ENCODE data around the gene C17orf75.

Gene C17orf75

GRCh38 chr17:32297860-32298259, 44.1 kb downstream of the C17orf75 start:
- Histone ChIP-seq H3K4me3 (ENCODE audit: low read length in 2 of 2) (no peak overlapping the region), H3K9me3 (ENCODE audit: control insufficient read depth in 2 of 2, low read length in 2 of 2) (no peaks in the 10 kb centered on the region), H3K9ac (ENCODE audit: low read depth in 1 of 2, low read length in 2 of 2) (no peak overlapping the region), H3K27ac (ENCODE audit: low read depth in 2 of 2, low read length in 2 of 2) (no peak overlapping the region), H3K36me3 (ENCODE audit: control insufficient read depth in 2 of 2, insufficient read depth in 2 of 2, low read length in 2 of 2) (no peaks in the 10 kb centered on the region), H3K4me1 (ENCODE audit: control insufficient read depth in 2 of 2, insufficient read depth in 2 of 2, low read length in 2 of 2) (peaks cover 0 to 2% of the 10 kb centered on the region in 2 donors), H3K27me3 (ENCODE audit: control insufficient read depth in 2 of 2, insufficient read depth in 2 of 2, low read length in 2 of 2) (no peaks in the 10 kb centered on the region)

GRCh38 chr17:32297424-32297823, 44.5 kb downstream of the C17orf75 start:
- Histone ChIP-seq H3K36me3 (ENCODE audit: control insufficient read depth in 2 of 2, insufficient read depth in 2 of 2, low read length in 2 of 2) (no peaks in the 10 kb centered on the region), H3K4me3 (ENCODE audit: low read length in 2 of 2) (no peak overlapping the region), H3K27ac (ENCODE audit: low read depth in 2 of 2, low read length in 2 of 2) (no peak overlapping the region), H3K4me1 (ENCODE audit: control insufficient read depth in 2 of 2, insufficient read depth in 2 of 2, low read length in 2 of 2) (peaks cover 0 to 2% of the 10 kb centered on the region in 2 donors), H3K9ac (ENCODE audit: low read depth in 1 of 2, low read length in 2 of 2) (no peak overlapping the region), H3K27me3 (ENCODE audit: control insufficient read depth in 2 of 2, insufficient read depth in 2 of 2, low read length in 2 of 2) (no peaks in the 10 kb centered on the region), H3K9me3 (ENCODE audit: control insufficient read depth in 2 of 2, low read length in 2 of 2) (no peaks in the 10 kb centered on the region)

- no peaks in the 10 kb centered on the region for H3K36me3 ChIP-seq (ENCODE audit: control insufficient read depth in 2 of 2, insufficient read depth in 2 of 2, low read length in 2 of 2)
- H3K9ac ChIP-seq (ENCODE audit: low read depth in 1 of 2, low read length in 2 of 2) = no peak overlapping the region
Measured at GRCh38 chr17:32292094-32292493, 49.9 kb downstream of the C17orf75 start.

GRCh38 chr17:32289471-32290070, 52.4 kb downstream of the C17orf75 start:
- no peak overlapping the region for H3K4me3 ChIP-seq (ENCODE audit: low read length in 2 of 2)
- H3K27me3 ChIP-seq (ENCODE audit: control insufficient read depth in 2 of 2, insufficient read depth in 2 of 2, low read length in 2 of 2) = no peaks in the 10 kb centered on the region
- no peaks in the 10 kb centered on the region for H3K9me3 ChIP-seq (ENCODE audit: control insufficient read depth in 2 of 2, low read length in 2 of 2)
- H3K36me3 ChIP-seq (ENCODE audit: control insufficient read depth in 2 of 2, insufficient read depth in 2 of 2, low read length in 2 of 2) = no peaks in the 10 kb centered on the region
- H3K27ac ChIP-seq (ENCODE audit: low read depth in 2 of 2, low read length in 2 of 2) = no peak overlapping the region
- H3K9ac ChIP-seq (ENCODE audit: low read depth in 1 of 2, low read length in 2 of 2) = no peak overlapping the region
- no peaks in the 10 kb centered on the region for H3K4me1 ChIP-seq (ENCODE audit: control insufficient read depth in 2 of 2, insufficient read depth in 2 of 2, low read length in 2 of 2)

More at GRCh38 chr17:32292094-32292493, 49.9 kb downstream of the C17orf75 start:
- Histone ChIP-seq H3K4me3 (ENCODE audit: low read length in 2 of 2) (no peak overlapping the region), H3K4me1 (ENCODE audit: control insufficient read depth in 2 of 2, insufficient read depth in 2 of 2, low read length in 2 of 2) (no peaks in the 10 kb centered on the region), H3K27me3 (ENCODE audit: control insufficient read depth in 2 of 2, insufficient read depth in 2 of 2, low read length in 2 of 2) (no peaks in the 10 kb centered on the region), H3K27ac (ENCODE audit: low read depth in 2 of 2, low read length in 2 of 2) (no peak overlapping the region), H3K9me3 (ENCODE audit: control insufficient read depth in 2 of 2, low read length in 2 of 2) (no peaks in the 10 kb centered on the region)

- no peak overlapping the region for H3K4me3 ChIP-seq (ENCODE audit: low read length in 2 of 2)
- no peak overlapping the region for H3K27ac ChIP-seq (ENCODE audit: low read depth in 2 of 2, low read length in 2 of 2)
Measured at GRCh38 chr17:32288615-32289014, 53.4 kb downstream of the C17orf75 start.

GRCh38 chr17:32287804-32288511, 54.0 kb downstream of the C17orf75 start:
- H3K4me3 ChIP-seq (ENCODE audit: low read length in 2 of 2) = no peak overlapping the region
- H3K27ac ChIP-seq (ENCODE audit: low read depth in 2 of 2, low read length in 2 of 2) = no peak overlapping the region
- H3K9ac ChIP-seq (ENCODE audit: low read depth in 1 of 2, low read length in 2 of 2) = no peak overlapping the region
- H3K27me3 ChIP-seq (ENCODE audit: control insufficient read depth in 2 of 2, insufficient read depth in 2 of 2, low read length in 2 of 2) = no peaks in the 10 kb centered on the region
- H3K4me1 ChIP-seq (ENCODE audit: control insufficient read depth in 2 of 2, insufficient read depth in 2 of 2, low read length in 2 of 2) = no peaks in the 10 kb centered on the region
- no peaks in the 10 kb centered on the region for H3K36me3 ChIP-seq (ENCODE audit: control insufficient read depth in 2 of 2, insufficient read depth in 2 of 2, low read length in 2 of 2)
- H3K9me3 ChIP-seq (ENCODE audit: control insufficient read depth in 2 of 2, low read length in 2 of 2) = no peaks in the 10 kb centered on the region

More at GRCh38 chr17:32288615-32289014, 53.4 kb downstream of the C17orf75 start:
- H3K9me3 ChIP-seq (ENCODE audit: control insufficient read depth in 2 of 2, low read length in 2 of 2) = no peaks in the 10 kb centered on the region
- H3K36me3 ChIP-seq (ENCODE audit: control insufficient read depth in 2 of 2, insufficient read depth in 2 of 2, low read length in 2 of 2) = no peaks in the 10 kb centered on the region
- H3K27me3 ChIP-seq (ENCODE audit: control insufficient read depth in 2 of 2, insufficient read depth in 2 of 2, low read length in 2 of 2) = no peaks in the 10 kb centered on the region
- H3K4me1 ChIP-seq (ENCODE audit: control insufficient read depth in 2 of 2, insufficient read depth in 2 of 2, low read length in 2 of 2) = no peaks in the 10 kb centered on the region
- no peak overlapping the region for H3K9ac ChIP-seq (ENCODE audit: low read depth in 1 of 2, low read length in 2 of 2)

- Histone ChIP-seq H3K27me3 (ENCODE audit: control insufficient read depth in 2 of 2, insufficient read depth in 2 of 2, low read length in 2 of 2) (no peaks in the 10 kb centered on the region), H3K9ac (ENCODE audit: low read depth in 1 of 2, low read length in 2 of 2) (no peak overlapping the region), H3K9me3 (ENCODE audit: control insufficient read depth in 2 of 2, low read length in 2 of 2) (no peaks in the 10 kb centered on the region), H3K4me3 (ENCODE audit: low read length in 2 of 2) (no peak overlapping the region), H3K4me1 (ENCODE audit: control insufficient read depth in 2 of 2, insufficient read depth in 2 of 2, low read length in 2 of 2) (no peaks in the 10 kb centered on the region), H3K36me3 (ENCODE audit: control insufficient read depth in 2 of 2, insufficient read depth in 2 of 2, low read length in 2 of 2) (no peaks in the 10 kb centered on the region), H3K27ac (ENCODE audit: low read depth in 2 of 2, low read length in 2 of 2) (no peak overlapping the region)
Measured at GRCh38 chr17:32286518-32286900, 55.5 kb downstream of the C17orf75 start.

- no peak overlapping the region for H3K4me3 ChIP-seq (ENCODE audit: low read length in 2 of 2)
- H3K27ac ChIP-seq (ENCODE audit: low read depth in 2 of 2, low read length in 2 of 2) = no peak overlapping the region
- no peaks in the 10 kb centered on the region for H3K36me3 ChIP-seq (ENCODE audit: control insufficient read depth in 2 of 2, insufficient read depth in 2 of 2, low read length in 2 of 2)
- H3K27me3 ChIP-seq (ENCODE audit: control insufficient read depth in 2 of 2, insufficient read depth in 2 of 2, low read length in 2 of 2) = no peaks in the 10 kb centered on the region
- no peak overlapping the region for H3K9ac ChIP-seq (ENCODE audit: low read depth in 1 of 2, low read length in 2 of 2)
- no peaks in the 10 kb centered on the region for H3K4me1 ChIP-seq (ENCODE audit: control insufficient read depth in 2 of 2, insufficient read depth in 2 of 2, low read length in 2 of 2)
- H3K9me3 ChIP-seq (ENCODE audit: control insufficient read depth in 2 of 2, low read length in 2 of 2) = no peaks in the 10 kb centered on the region
Measured at GRCh38 chr17:32285746-32286517, 56.0 kb downstream of the C17orf75 start.

- H3K9me3 ChIP-seq (ENCODE audit: control insufficient read depth in 2 of 2, low read length in 2 of 2) = no peaks in the 10 kb centered on the region
- no peak overlapping the region for H3K4me3 ChIP-seq (ENCODE audit: low read length in 2 of 2)
- no peaks in the 10 kb centered on the region for H3K36me3 ChIP-seq (ENCODE audit: control insufficient read depth in 2 of 2, insufficient read depth in 2 of 2, low read length in 2 of 2)
- no peaks in the 10 kb centered on the region for H3K27me3 ChIP-seq (ENCODE audit: control insufficient read depth in 2 of 2, insufficient read depth in 2 of 2, low read length in 2 of 2)
- H3K9ac ChIP-seq (ENCODE audit: low read depth in 1 of 2, low read length in 2 of 2) = no peak overlapping the region
- H3K4me1 ChIP-seq (ENCODE audit: control insufficient read depth in 2 of 2, insufficient read depth in 2 of 2, low read length in 2 of 2) = no peaks in the 10 kb centered on the region
- H3K27ac ChIP-seq (ENCODE audit: low read depth in 2 of 2, low read length in 2 of 2) = no peak overlapping the region
Measured at GRCh38 chr17:32285306-32285705, 56.7 kb downstream of the C17orf75 start.

- Histone ChIP-seq H3K27me3 (ENCODE audit: control insufficient read depth in 2 of 2, insufficient read depth in 2 of 2, low read length in 2 of 2) (no peaks in the 10 kb centered on the region), H3K4me3 (ENCODE audit: low read length in 2 of 2) (no peak overlapping the region), H3K27ac (ENCODE audit: low read depth in 2 of 2, low read length in 2 of 2) (no peak overlapping the region), H3K4me1 (ENCODE audit: control insufficient read depth in 2 of 2, insufficient read depth in 2 of 2, low read length in 2 of 2) (no peaks in the 10 kb centered on the region), H3K9me3 (ENCODE audit: control insufficient read depth in 2 of 2, low read length in 2 of 2) (no peaks in the 10 kb centered on the region), H3K36me3 (ENCODE audit: control insufficient read depth in 2 of 2, insufficient read depth in 2 of 2, low read length in 2 of 2) (no peaks in the 10 kb centered on the region), H3K9ac (ENCODE audit: low read depth in 1 of 2, low read length in 2 of 2) (no peak overlapping the region)
Measured at GRCh38 chr17:32283745-32284201, 58.2 kb downstream of the C17orf75 start.

All from mucosa of rectum (tissue), 2 donors.